Natural killer cell (primary cell): Measurements from ENCODE around the gene TRIM66. TPM values are rescaled to one million over a fixed set of nuclear protein-coding genes. Genes with fewer than 3 reads are reported as not detected.

ENCODE experiments used
- ATAC-seq, 3 donors: fragments of 150-1000 bp in 2 of 3; fragments of 200-7000 bp in 1 of 3; cut with Tn5 transposase; 1 replicate in 1 of 3; 2 replicates in 2 of 3; pipeline ENCODE4 v1.10.0; 2021; ENCODE audit warnings: mild to moderate bottlenecking in 2 of 3, moderate library complexity in 2 of 3
- DNase-seq, 2 donors: peaks; one replicate each; pipeline versions ENCODE4 v3.0.0 to v3.0.0-alpha.2; 2013 to 2021; ENCODE audit warnings: mixed read lengths in 1 of 2
- H3K27ac ChIP-seq: one replicate; pipeline ENCODE4 v1.5.1; 2013; ENCODE audit warnings: mild to moderate bottlenecking, low read length
- H3K27me3 ChIP-seq: one replicate; pipeline ENCODE4 v1.6.1; 2013; ENCODE audit warnings: low read length; ENCODE audit not compliant: control insufficient read depth, insufficient read depth
- H3K36me3 ChIP-seq: one replicate; pipeline ENCODE4 v1.6.1; 2013; ENCODE audit warnings: low read length; ENCODE audit not compliant: control insufficient read depth, insufficient read depth
- H3K4me1 ChIP-seq: one replicate; pipeline ENCODE4 v1.6.1; 2013; ENCODE audit warnings: low read length; ENCODE audit not compliant: control insufficient read depth, insufficient read depth
- H3K4me3 ChIP-seq: one replicate; pipeline ENCODE4 v1.5.1; 2013; ENCODE audit warnings: low read length
- H3K9me3 ChIP-seq: one replicate; pipeline ENCODE4 v1.6.1; 2013; ENCODE audit warnings: low read length; ENCODE audit not compliant: control insufficient read depth, insufficient read depth
- H3K27ac Mint-ChIP-seq, 2 donors: one replicate each; pipeline ENCODE4 v1.8.0; 2022; ENCODE audit warnings: mild to moderate bottlenecking in 2 of 2, mixed read lengths in 2 of 2, moderate library complexity in 1 of 2
- H3K27me3 Mint-ChIP-seq, 2 donors: one replicate each; pipeline ENCODE4 v1.8.0; 2022; ENCODE audit warnings: low read depth in 2 of 2, mixed read lengths in 2 of 2
- H3K36me3 Mint-ChIP-seq: one replicate; pipeline ENCODE4 v1.8.0; 2022; ENCODE audit warnings: mixed read lengths
- H3K4me1 Mint-ChIP-seq, 2 donors: one replicate each; pipeline ENCODE4 v1.8.0; 2022; ENCODE audit warnings: mixed read lengths in 2 of 2
- H3K4me3 Mint-ChIP-seq: one replicate; pipeline ENCODE4 v1.8.0; 2022; ENCODE audit warnings: mild to moderate bottlenecking, moderate library complexity, mixed read lengths
- H3K9me3 Mint-ChIP-seq, 2 donors: one replicate each; pipeline ENCODE4 v1.8.0; 2022; ENCODE audit warnings: mixed read lengths in 2 of 2
- WGBS: methylation state at CpG from one replicate; pipeline ENCODE4 v1.1.7; 2013; ENCODE audit warnings: missing lambda C conversion rate; ENCODE audit not compliant: insufficient coverage; 5-methylcytosine and 5-hydroxymethylcytosine counted together
- intact Hi-C: fragments of 100-400 bp; cut with micrococcal nuclease; formaldehyde crosslinking; loops from one replicate; pipeline ENCODE4 v1.14.2; 2022
- total RNA-seq, 4 donors: library from RNA; stranded (reverse); fragments of 120-200 nt in 1 of 4; gene quantifications; one replicate each; pipeline versions ENCODE4 v1.2.3 to v1.2.4, GENCODE V29; 2013 to 2022
- TF ChIP-seq, protein P1 (sequence below): fragments of 200-600 bp; IDR thresholded peaks from one replicate; pipeline ENCODE4 v1.8.0; 2022; ENCODE audit warnings: antibody characterized with exemption

Gene TRIM66
- total RNA-seq, 3 donors from 2014 or later (not counting 1 experiment from before 2014, with no cell fraction given) = 13.7 to 24.4 (median 14.3) TPM

DNA sequence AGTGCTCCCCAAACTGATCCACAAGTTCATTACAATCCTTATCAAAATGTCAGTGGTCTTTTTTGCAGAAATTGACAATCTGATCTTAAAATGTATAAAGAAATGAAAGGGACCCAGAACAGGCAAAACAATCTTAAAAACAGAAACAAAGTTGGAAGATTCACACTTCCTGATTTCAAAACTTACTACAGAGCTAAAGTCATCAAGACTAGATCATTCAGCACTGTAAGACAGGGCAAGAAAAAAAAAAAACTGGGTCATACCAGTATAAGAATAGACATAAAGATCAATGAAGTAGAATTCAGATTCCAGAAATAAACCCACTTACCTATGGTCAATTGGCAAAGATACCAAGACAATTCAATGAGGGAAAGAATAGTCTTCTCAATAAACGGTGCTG lies 84.0 kb downstream of the TRIM66 start:
- TF ChIP-seq, protein P1, sequence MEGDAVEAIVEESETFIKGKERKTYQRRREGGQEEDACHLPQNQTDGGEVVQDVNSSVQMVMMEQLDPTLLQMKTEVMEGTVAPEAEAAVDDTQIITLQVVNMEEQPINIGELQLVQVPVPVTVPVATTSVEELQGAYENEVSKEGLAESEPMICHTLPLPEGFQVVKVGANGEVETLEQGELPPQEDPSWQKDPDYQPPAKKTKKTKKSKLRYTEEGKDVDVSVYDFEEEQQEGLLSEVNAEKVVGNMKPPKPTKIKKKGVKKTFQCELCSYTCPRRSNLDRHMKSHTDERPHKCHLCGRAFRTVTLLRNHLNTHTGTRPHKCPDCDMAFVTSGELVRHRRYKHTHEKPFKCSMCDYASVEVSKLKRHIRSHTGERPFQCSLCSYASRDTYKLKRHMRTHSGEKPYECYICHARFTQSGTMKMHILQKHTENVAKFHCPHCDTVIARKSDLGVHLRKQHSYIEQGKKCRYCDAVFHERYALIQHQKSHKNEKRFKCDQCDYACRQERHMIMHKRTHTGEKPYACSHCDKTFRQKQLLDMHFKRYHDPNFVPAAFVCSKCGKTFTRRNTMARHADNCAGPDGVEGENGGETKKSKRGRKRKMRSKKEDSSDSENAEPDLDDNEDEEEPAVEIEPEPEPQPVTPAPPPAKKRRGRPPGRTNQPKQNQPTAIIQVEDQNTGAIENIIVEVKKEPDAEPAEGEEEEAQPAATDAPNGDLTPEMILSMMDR = no peak
- H3K4me3 Mint-ChIP-seq = no peak overlapping the region
- ATAC-seq (no peak), DNase-seq (no peak)
- Histone ChIP-seq H3K36me3 (no peaks in the 10 kb centered on the region), H3K4me3 (no peak overlapping the region), H3K4me1 (peaks cover 10% of the 10 kb centered on the region), H3K27me3 (peaks cover 8% of the 10 kb centered on the region), H3K9me3 (no peaks in the 10 kb centered on the region), H3K27ac (no peak overlapping the region)
- intact Hi-C loops = no loop called here
- H3K27me3 Mint-ChIP-seq = peaks cover 25 to 54% of the 10 kb centered on the region in 2 donors
- WGBS = 100% methylated on average over 1 of the region's 1 CpG
- no peak overlapping the region for H3K27ac Mint-ChIP-seq
- no peaks in the 10 kb centered on the region for H3K36me3 Mint-ChIP-seq
- H3K9me3 Mint-ChIP-seq = no peaks in the 10 kb centered on the region
- no peaks in the 10 kb centered on the region for H3K4me1 Mint-ChIP-seq

DNA sequence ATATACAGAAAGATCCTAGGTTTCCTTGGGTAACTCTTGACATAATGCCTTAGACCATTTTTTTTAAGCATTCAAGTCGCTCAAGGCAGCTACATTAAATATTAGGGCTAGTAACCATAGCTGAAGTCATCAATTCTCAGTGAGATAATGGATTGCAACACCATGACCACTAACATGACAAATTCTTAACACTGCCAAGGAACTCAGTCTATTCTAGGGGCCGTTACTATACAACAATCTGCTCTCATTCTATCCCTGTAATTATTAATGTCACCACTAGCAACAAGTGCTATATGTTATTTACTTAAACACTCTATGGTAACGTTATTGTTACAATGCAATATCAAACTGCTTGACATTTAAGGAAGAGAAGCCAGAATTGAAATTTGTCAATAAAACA lies 85.3 kb downstream of the TRIM66 start:
- H3K27me3 Mint-ChIP-seq = peaks cover 35 to 59% of the 10 kb centered on the region in 2 donors
- Histone ChIP-seq H3K4me1 (peaks cover 10% of the 10 kb centered on the region), H3K9me3 (no peaks in the 10 kb centered on the region), H3K27ac (no peak overlapping the region), H3K27me3 (peaks cover 10% of the 10 kb centered on the region), H3K36me3 (no peaks in the 10 kb centered on the region), H3K4me3 (no peak overlapping the region)
- TF ChIP-seq, protein P1 = no peak
- DNase-seq (no peak), ATAC-seq (no peak)
- H3K9me3 Mint-ChIP-seq = no peaks in the 10 kb centered on the region
- WGBS = 87% methylated on average over 2 of the region's 3 CpGs
- H3K4me3 Mint-ChIP-seq = no peak overlapping the region
- H3K27ac Mint-ChIP-seq = no peak overlapping the region
- no peaks in the 10 kb centered on the region for H3K4me1 Mint-ChIP-seq
- no peaks in the 10 kb centered on the region for H3K36me3 Mint-ChIP-seq
- intact Hi-C loops = no loop called here

DNA sequence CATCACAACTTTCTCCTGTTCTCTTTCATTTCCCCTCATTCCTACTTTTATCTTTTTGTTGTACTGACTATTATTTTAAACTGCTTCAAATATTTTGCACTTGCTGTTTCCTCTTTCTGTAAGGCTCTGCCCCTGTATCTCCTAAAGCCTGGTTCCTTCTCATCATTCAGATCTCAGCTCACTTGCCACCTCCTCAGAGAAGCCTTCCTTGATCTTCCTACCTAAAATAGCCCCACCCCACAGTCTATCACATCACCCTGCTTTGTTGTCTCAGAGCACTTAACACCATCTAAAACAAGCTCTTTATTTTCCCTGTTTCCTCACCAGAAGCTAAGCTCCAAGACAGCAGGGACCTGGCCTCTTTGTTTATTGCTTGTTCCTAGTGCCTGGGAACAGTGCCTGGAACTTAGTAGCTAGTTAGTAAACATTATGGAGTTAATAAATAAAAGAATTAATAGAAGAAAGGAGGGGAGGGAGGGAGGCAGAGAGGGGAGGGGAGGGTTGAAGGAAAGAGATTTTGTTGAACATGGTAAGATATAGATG lies 85.9 kb downstream of the TRIM66 start:
- ATAC-seq = no peak
- peaks cover 10% of the 10 kb centered on the region for H3K4me1 ChIP-seq
- H3K9me3 ChIP-seq = no peaks in the 10 kb centered on the region
- Mint-ChIP-seq H3K9me3 (no peaks in the 10 kb centered on the region), H3K27ac (no peak overlapping the region), H3K4me3 (no peak overlapping the region), H3K4me1 (no peaks in the 10 kb centered on the region), H3K27me3 (peaks cover 35 to 59% of the 10 kb centered on the region in 2 donors), H3K36me3 (no peaks in the 10 kb centered on the region)
- H3K4me3 ChIP-seq = no peak overlapping the region
- H3K27ac ChIP-seq = no peak overlapping the region
- DNase-seq = no peak
- peaks cover 10% of the 10 kb centered on the region for H3K27me3 ChIP-seq
- intact Hi-C loops = no loop called here
- no peaks in the 10 kb centered on the region for H3K36me3 ChIP-seq
- TF ChIP-seq, protein P1 = no peak
